ENCODE measurements around the gene SPATA9. TPM values are rescaled to one million over a fixed set of nuclear protein-coding genes. Genes with fewer than 3 reads are reported as not detected.
A peak's percentile ranks its signal among the peaks of the same experiment; 100 is the strongest.

Gene SPATA9, protein sequence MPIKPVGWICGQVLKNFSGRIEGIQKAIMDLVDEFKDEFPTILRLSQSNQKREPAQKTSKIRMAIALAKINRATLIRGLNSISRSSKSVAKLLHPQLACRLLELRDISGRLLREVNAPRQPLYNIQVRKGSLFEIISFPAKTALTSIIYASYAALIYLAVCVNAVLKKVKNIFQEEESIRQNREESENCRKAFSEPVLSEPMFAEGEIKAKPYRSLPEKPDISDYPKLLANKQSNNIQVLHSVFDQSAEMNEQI
- total RNA-seq: not detected in 2 replicates
- 0.07 TPM in 1 of 2 replicates, not detected in the other for polyA plus RNA-seq
- 0.11 and 0.25 TPM in 2 replicates for polyA plus RNA-seq (2011; cell fraction: cytosol; rRNA removed)
- 0.18 and 0.32 TPM in 2 replicates for polyA plus RNA-seq (2011; cell fraction: nucleus; rRNA removed)
- polyA plus RNA-seq (2012): 0.21 and 0.44 TPM in 2 replicates
- polyA minus RNA-seq: 1.00 TPM in 1 of 2 replicates, not detected in the other
- not detected for polyA minus RNA-seq (2011; cell fraction: cytosol; rRNA and poly(A)+ RNA removed)
- polyA minus RNA-seq (2011; cell fraction: nucleus; rRNA and poly(A)+ RNA removed): not detected in 2 replicates
- percentile 24 among the genes with signal in this experiment for Bru-seq, nascent RNA
- percentile 26 among the genes with signal in this experiment for BruChase-seq, experiment 1, labeled RNA remaining after a 6-hour chase
- BruChase-seq, experiment 2, labeled RNA remaining after a 2-hour chase: percentile 25 among the genes with signal in this experiment
- long read RNA-seq: 0 reads

DNA sequence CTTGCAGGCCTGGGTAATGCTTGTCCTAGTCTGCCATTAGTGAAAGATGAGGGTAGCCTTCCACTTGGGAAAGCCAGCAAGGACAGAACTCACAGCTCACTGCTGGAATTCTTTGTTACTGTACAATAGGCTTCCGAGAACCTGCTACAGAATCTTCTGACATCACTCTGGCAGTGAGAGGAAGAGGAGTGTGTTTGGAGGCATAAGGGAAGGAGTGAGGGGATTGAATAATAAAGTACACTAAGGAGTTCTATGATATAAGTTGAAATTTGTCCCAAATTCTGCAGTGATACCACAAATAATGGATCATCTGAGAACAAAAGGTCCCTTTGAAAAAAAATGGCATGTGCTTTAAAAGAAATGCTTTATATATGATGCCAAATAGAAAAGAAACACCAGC lies at the start of gene SPATA9:
SPATA9 (minus strand) TSS at position 101 of the 400 bp plus-strand sequence. CDS start 137 bp downstream, outside the sequence.
- no peak within 1 kb of the TSS for H2AFZ ChIP-seq (ENCODE audit: low read depth, low read length)
- H3K4me2 ChIP-seq (ENCODE audit: insufficient read depth, low read length): no peak within 1 kb of the TSS
- intact Hi-C loops (cut with micrococcal nuclease): no loop called here
- no peaks in the 10 kb centered on the region for H3K27me3 ChIP-seq (ENCODE audit: control insufficient read depth in 2 of 2, insufficient read depth in 2 of 2, low read length in 2 of 2)
- no peak for TF ChIP-seq GATA2 (IDR thresholded peaks at IDR 0.05; ENCODE audit: insufficient read depth, insufficient read length, low read depth, low read length)
- no peak for TF ChIP-seq MYC (IDR thresholded peaks at IDR 0.05; ENCODE audit: low read depth, low read length)
- TF ChIP-seq, protein P1, sequence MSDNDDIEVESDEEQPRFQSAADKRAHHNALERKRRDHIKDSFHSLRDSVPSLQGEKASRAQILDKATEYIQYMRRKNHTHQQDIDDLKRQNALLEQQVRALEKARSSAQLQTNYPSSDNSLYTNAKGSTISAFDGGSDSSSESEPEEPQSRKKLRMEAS (IDR thresholded peaks at IDR 0.05; ENCODE audit: insufficient read depth, insufficient read length): no peak
- no peak for TF ChIP-seq JUN (IDR thresholded peaks at IDR 0.05; ENCODE audit: borderline replicate concordance, insufficient read depth, insufficient read length, low read depth)
- H3K9me1 ChIP-seq (replicated peaks; ENCODE audit: control insufficient read depth, extremely low read depth, insufficient read depth, low read length): no peaks in the 10 kb centered on the region
- DNase-seq (ENCODE audit: low read depth, low spot score) (no peak), FAIRE-seq (no peak)
- no TSS peak for BruUV-seq (replicated peaks)
- no peak within 1 kb of the TSS for H3K4me3 ChIP-seq (replicated peaks in 1 of 3; ENCODE audit: insufficient read depth in 1 of 3, low read depth in 1 of 3, low read length in 3 of 3)
- peaks cover 4% of the 10 kb centered on the region for H3K4me1 ChIP-seq (ENCODE audit: control insufficient read depth, extremely low read depth, insufficient read depth, low read length)
- POLR2A ChIA-PET: no interaction called here
- no peak within 1 kb of the TSS for H3K27ac ChIP-seq (ENCODE audit: insufficient read depth, low read depth, low read length)
- H3K36me3 ChIP-seq (ENCODE audit: control insufficient read depth in 2 of 2, extremely low read depth in 1 of 2, insufficient read depth in 2 of 2, low read length in 2 of 2): no peaks in the 10 kb centered on the region
- no peaks in the 10 kb centered on the region for H3K9me3 ChIP-seq (replicated peaks; ENCODE audit: control insufficient read depth, insufficient read depth, low read length)
- CTCF ChIA-PET: no interaction called here
- H3K79me2 ChIP-seq (ENCODE audit: control insufficient read depth, insufficient read depth, low read length): no peaks in the 10 kb centered on the region
- H4K20me1 ChIP-seq (replicated peaks; ENCODE audit: control insufficient read depth, extremely low read depth, insufficient read depth, low read length): no peaks in the 10 kb centered on the region
- dilution Hi-C loops (cut with MboI; ENCODE audit: extremely low pct_ligation_motif_present, low sequenced_read_pairs): no loop called here
- no peak within 1 kb of the TSS for H3K9ac ChIP-seq (replicated peaks; ENCODE audit: extremely low read depth, insufficient read depth, low read length)
